OCI-LY1 (cell line): Measurements from ENCODE around the gene TAAR5.

Experiments
- H2AFZ ChIP-seq: fragments of 200-600 bp; sonication (generic), shearing (Covaris generic); 2 replicates; pipeline ENCODE4 v1.6.0; 2014; ENCODE audit warnings: antibody characterized with exemption, mild to moderate bottlenecking, low read length
- H3F3A ChIP-seq: fragments of 200-600 bp; sonication (generic), shearing (Covaris generic); 2 replicates; pipeline ENCODE4 v1.6.0; 2014; ENCODE audit warnings: mild to moderate bottlenecking, antibody characterized with exemption, low read length, moderate library complexity; ENCODE audit not compliant: insufficient read depth
- H3K27ac ChIP-seq: fragments of 200-600 bp; sonication (generic); 2 replicates; pipeline ENCODE4 v1.5.1; 2014; ENCODE audit warnings: low read length, mixed run types, mild to moderate bottlenecking, low read depth; ENCODE audit not compliant: poor library complexity, severe bottlenecking
- H3K27me3 ChIP-seq: fragments of 200-600 bp; sonication (generic); 2 replicates; pipeline ENCODE4 v1.6.0; 2014; ENCODE audit warnings: antibody characterized with exemption, mild to moderate bottlenecking, low read length, moderate library complexity; ENCODE audit not compliant: insufficient read depth
- H3K36me3 ChIP-seq: fragments of 200-600 bp; sonication (generic); 2 replicates; pipeline ENCODE4 v1.6.1; 2014; ENCODE audit warnings: mild to moderate bottlenecking, antibody characterized with exemption, low read length, moderate library complexity, mixed read lengths; ENCODE audit not compliant: insufficient read depth
- H3K4me1 ChIP-seq: fragments of 200-600 bp; sonication (generic); 2 replicates; pipeline ENCODE4 v1.5.1; 2014; ENCODE audit warnings: mild to moderate bottlenecking, low read length, moderate library complexity; ENCODE audit not compliant: insufficient read depth, severe bottlenecking
- H3K4me2 ChIP-seq: fragments of 200-600 bp; sonication (generic), shearing (Covaris generic); 2 replicates; pipeline ENCODE4 v1.6.1; 2014; ENCODE audit warnings: low read length
- H3K4me3 ChIP-seq: fragments of 200-600 bp; sonication (generic); 2 replicates; pipeline ENCODE4 v1.5.1; 2014; ENCODE audit warnings: low read length, low read depth, mild to moderate bottlenecking, mixed read lengths; ENCODE audit not compliant: poor library complexity, severe bottlenecking
- H3K79me2 ChIP-seq: fragments of 200-600 bp; shearing (Covaris generic); 2 replicates; pipeline ENCODE4 v1.6.1; 2016; ENCODE audit warnings: mixed run types, low read length, mixed read lengths; ENCODE audit not compliant: insufficient read depth
- H3K9ac ChIP-seq: fragments of 200-600 bp; sonication (generic), shearing (Covaris generic); 2 replicates; pipeline ENCODE4 v1.6.1; 2014; ENCODE audit warnings: mild to moderate bottlenecking, low read length, mixed read lengths
- H3K9me2 ChIP-seq: fragments of 200-600 bp; sonication (generic), shearing (Covaris generic); 2 replicates; pipeline ENCODE4 v1.6.1; 2014; ENCODE audit warnings: low read depth, mild to moderate bottlenecking, low read length, mixed read lengths
- H3K9me3 ChIP-seq: fragments of 200-600 bp; shearing (Covaris generic); 2 replicates; pipeline ENCODE4 v1.6.1; 2014; ENCODE audit warnings: low read length, mixed read lengths
- H4K20me1 ChIP-seq: fragments of 200-600 bp; sonication (generic), shearing (Covaris generic); 2 replicates; pipeline ENCODE4 v1.6.0; 2016; ENCODE audit warnings: mild to moderate bottlenecking, low read length; ENCODE audit not compliant: insufficient read depth
- EZH2 ChIP-seq: fragments of 200-600 bp; sonication (generic), shearing (Covaris generic); IDR thresholded peaks from 2 replicates; pipeline ENCODE4 v1.8.0; 2017; ENCODE audit warnings: borderline replicate concordance, mixed run types, mild to moderate bottlenecking, antibody characterized with exemption, low read length, moderate library complexity, mixed read lengths
- TF ChIP-seq, protein P1 (sequence below): fragments of 200-600 bp; sonication (generic), shearing (Covaris generic); IDR thresholded peaks from 2 replicates; pipeline ENCODE4 v1.5.1; 2017; ENCODE audit warnings: mild to moderate bottlenecking, antibody characterized with exemption, low read length, moderate library complexity, mixed read lengths

Gene TAAR5

GRCh38 chr6:132570221-132570777, 19.2 kb downstream of the TAAR5 start, which contains the start of gene TAAR6:
Gene TAAR6, plus strand, starts transcription at chr6:132570322. Its CDS starts 0 bp downstream, at chr6:132570322.
- TF ChIP-seq, protein P1, sequence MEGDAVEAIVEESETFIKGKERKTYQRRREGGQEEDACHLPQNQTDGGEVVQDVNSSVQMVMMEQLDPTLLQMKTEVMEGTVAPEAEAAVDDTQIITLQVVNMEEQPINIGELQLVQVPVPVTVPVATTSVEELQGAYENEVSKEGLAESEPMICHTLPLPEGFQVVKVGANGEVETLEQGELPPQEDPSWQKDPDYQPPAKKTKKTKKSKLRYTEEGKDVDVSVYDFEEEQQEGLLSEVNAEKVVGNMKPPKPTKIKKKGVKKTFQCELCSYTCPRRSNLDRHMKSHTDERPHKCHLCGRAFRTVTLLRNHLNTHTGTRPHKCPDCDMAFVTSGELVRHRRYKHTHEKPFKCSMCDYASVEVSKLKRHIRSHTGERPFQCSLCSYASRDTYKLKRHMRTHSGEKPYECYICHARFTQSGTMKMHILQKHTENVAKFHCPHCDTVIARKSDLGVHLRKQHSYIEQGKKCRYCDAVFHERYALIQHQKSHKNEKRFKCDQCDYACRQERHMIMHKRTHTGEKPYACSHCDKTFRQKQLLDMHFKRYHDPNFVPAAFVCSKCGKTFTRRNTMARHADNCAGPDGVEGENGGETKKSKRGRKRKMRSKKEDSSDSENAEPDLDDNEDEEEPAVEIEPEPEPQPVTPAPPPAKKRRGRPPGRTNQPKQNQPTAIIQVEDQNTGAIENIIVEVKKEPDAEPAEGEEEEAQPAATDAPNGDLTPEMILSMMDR, result no peak
- TF ChIP-seq EZH2, result no peak
- Histone ChIP-seq H3K4me1 (no peaks in the 10 kb centered on the region), H4K20me1 (no peaks in the 10 kb centered on the region), H3K9ac (no peak within 1 kb of the TSS), H3K27ac (no peak within 1 kb of the TSS), H2AFZ (no peak within 1 kb of the TSS), H3K4me3 (no peak within 1 kb of the TSS), H3K36me3 (no peaks in the 10 kb centered on the region), H3K4me2 (no peak within 1 kb of the TSS), H3F3A (no peaks in the 10 kb centered on the region), H3K79me2 (no peaks in the 10 kb centered on the region), H3K27me3 (no peaks in the 10 kb centered on the region), H3K9me2 (no peaks in the 10 kb centered on the region), H3K9me3 (no peaks in the 10 kb centered on the region)

DNA sequence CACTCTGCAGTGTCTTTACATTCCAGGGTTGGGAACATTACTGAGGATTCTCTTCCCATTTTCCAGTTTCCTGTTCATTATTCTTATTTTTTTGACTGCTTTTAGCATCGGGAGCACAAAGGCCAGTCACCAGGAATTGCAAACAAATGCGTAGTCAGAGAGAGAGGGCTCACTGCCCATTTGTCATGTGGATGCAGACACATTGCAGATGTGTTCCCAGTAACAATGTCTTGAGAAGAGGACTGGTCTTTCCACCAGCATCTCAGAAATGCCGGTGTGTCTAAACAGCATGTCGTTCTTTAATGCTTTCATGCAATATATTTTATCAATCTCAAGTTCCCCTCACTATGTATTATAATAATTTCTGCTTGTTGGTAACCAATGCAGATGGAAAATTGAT, 20.4 kb downstream of the TAAR5 start:
- Histone ChIP-seq H3K4me3 (no peak overlapping the region), H3F3A (no peaks in the 10 kb centered on the region), H3K36me3 (no peaks in the 10 kb centered on the region), H3K4me1 (no peaks in the 10 kb centered on the region), H2AFZ (no peak overlapping the region), H3K9me2 (no peaks in the 10 kb centered on the region), H3K9ac (no peak overlapping the region), H4K20me1 (no peaks in the 10 kb centered on the region), H3K4me2 (no peak overlapping the region), H3K27ac (no peak overlapping the region), H3K79me2 (no peaks in the 10 kb centered on the region), H3K27me3 (no peaks in the 10 kb centered on the region), H3K9me3 (no peaks in the 10 kb centered on the region)
- TF ChIP-seq, protein P1, result no peak
- no peak for TF ChIP-seq EZH2

- no peaks in the 10 kb centered on the region for H3F3A ChIP-seq
- no peaks in the 10 kb centered on the region for H3K9me2 ChIP-seq
- no peaks in the 10 kb centered on the region for H3K9me3 ChIP-seq
- no peaks in the 10 kb centered on the region for H3K36me3 ChIP-seq
- H3K27ac ChIP-seq, result no peak overlapping the region
- no peaks in the 10 kb centered on the region for H3K79me2 ChIP-seq
- no peak overlapping the region for H3K4me3 ChIP-seq
- no peak overlapping the region for H3K4me2 ChIP-seq
- H3K27me3 ChIP-seq, result no peaks in the 10 kb centered on the region
- no peak for TF ChIP-seq EZH2
- TF ChIP-seq, protein P1, result no peak
- no peak overlapping the region for H3K9ac ChIP-seq
- H4K20me1 ChIP-seq, result no peaks in the 10 kb centered on the region
- no peaks in the 10 kb centered on the region for H3K4me1 ChIP-seq
- H2AFZ ChIP-seq, result no peak overlapping the region
Measured at GRCh38 chr6:132568611-132569010, 20.9 kb downstream of the TAAR5 start.
